GM23338 (cell line): ENCODE results near the gene SLC44A4. TPM values are rescaled to one million over a fixed set of nuclear protein-coding genes. Genes with fewer than 3 reads are reported as not detected.

ENCODE experiments used
- ATAC-seq: fragments of 200-7000 bp; cut with Tn5 transposase; 3 replicates; pipeline ENCODE4 v1.9.1; 2020
- DNase-seq: peaks from one replicate; pipeline ENCODE4 v3.0.0-alpha.2; 2015; ENCODE audit warnings: low spot score
- H2AFZ ChIP-seq: fragments of 200-600 bp; sonication (generic); 2 replicates; pipeline ENCODE4 v1.8.0; 2016; ENCODE audit warnings: antibody characterized with exemption, mild to moderate bottlenecking, moderate library complexity
- H3F3A ChIP-seq: fragments of 200-600 bp; sonication (generic); replicated peaks from 2 replicates; pipeline ENCODE4 v1.8.0; 2017; ENCODE audit warnings: antibody characterized with exemption, mixed run types, low read depth
- H3K27ac ChIP-seq: fragments of 200-600 bp; sonication (generic); 2 replicates; pipeline ENCODE4 v1.6.1; 2016; ENCODE audit warnings: low read depth
- H3K27me3 ChIP-seq: fragments of 200-600 bp; sonication (generic); 2 replicates; pipeline ENCODE4 v1.8.0; 2016; ENCODE audit warnings: mild to moderate bottlenecking, mixed run types, moderate library complexity; ENCODE audit not compliant: insufficient read depth
- H3K36me3 ChIP-seq: fragments of 200-600 bp; sonication (generic); 2 replicates; pipeline ENCODE4 v1.8.0; 2016; ENCODE audit warnings: mild to moderate bottlenecking; ENCODE audit not compliant: insufficient read depth
- H3K4me1 ChIP-seq: fragments of 200-600 bp; sonication (generic); 2 replicates; pipeline ENCODE4 v1.8.0; 2016; ENCODE audit warnings: mild to moderate bottlenecking, moderate library complexity; ENCODE audit not compliant: insufficient read depth
- H3K4me2 ChIP-seq: fragments of 200-600 bp; sonication (generic); 2 replicates; pipeline ENCODE4 v1.7.1; 2017; ENCODE audit warnings: mixed run types
- H3K4me3 ChIP-seq: fragments of 200-600 bp; sonication (generic); 2 replicates; pipeline ENCODE4 v1.6.1; 2016; ENCODE audit warnings: mixed run types
- H3K79me2 ChIP-seq: fragments of 200-600 bp; sonication (generic); replicated peaks from 2 replicates; pipeline ENCODE4 v1.8.0; 2017; ENCODE audit warnings: mild to moderate bottlenecking; ENCODE audit not compliant: insufficient read depth
- H3K9me2 ChIP-seq: fragments of 200-600 bp; sonication (generic); 2 replicates; pipeline ENCODE4 v1.8.0; 2017; ENCODE audit not compliant: insufficient read depth
- H4K20me1 ChIP-seq: fragments of 200-600 bp; sonication (generic); replicated peaks from 2 replicates; pipeline ENCODE4 v1.8.0; 2017; ENCODE audit warnings: mild to moderate bottlenecking; ENCODE audit not compliant: insufficient read depth
- H3K27ac Mint-ChIP-seq: 2 replicates; pipeline ENCODE4 v1.8.0; 2020; ENCODE audit warnings: inconsistent platforms, mild to moderate bottlenecking, moderate library complexity, mixed read lengths
- H3K27me3 Mint-ChIP-seq: 3 replicates; pipeline ENCODE4 v1.8.0; 2022; ENCODE audit warnings: low read depth, mild to moderate bottlenecking, moderate library complexity, mixed read lengths, inconsistent platforms; ENCODE audit not compliant: insufficient read depth, poor library complexity
- H3K36me3 Mint-ChIP-seq: 3 replicates; pipeline ENCODE4 v1.8.0; 2021; ENCODE audit warnings: low read depth, mild to moderate bottlenecking, inconsistent platforms, moderate library complexity, mixed read lengths
- H3K4me1 Mint-ChIP-seq: 3 replicates; pipeline ENCODE4 v1.8.0; 2020; ENCODE audit warnings: mild to moderate bottlenecking, inconsistent platforms, mixed read lengths
- H3K4me3 Mint-ChIP-seq: 3 replicates; pipeline ENCODE4 v1.8.0; 2021; ENCODE audit warnings: moderate library complexity, mild to moderate bottlenecking, inconsistent platforms, mixed read lengths
- H3K9me3 Mint-ChIP-seq: 3 replicates; pipeline ENCODE4 v1.8.0; 2020; ENCODE audit warnings: moderate library complexity, mild to moderate bottlenecking, inconsistent platforms, mixed read lengths
- CTCF ChIP-seq, 2 experiments: fragments of 200-600 bp in 1 of 2; sonication (generic) in 1 of 2; conservative IDR thresholded peaks; 2 replicates each; pipeline versions ENCODE4 v1.5.1 to v1.6.1; 2016 to 2017; ENCODE audit warnings: antibody characterized with exemption in 2 of 2, low read depth in 2 of 2, mild to moderate bottlenecking in 2 of 2, moderate library complexity in 1 of 2
- ETS1 ChIP-seq: IDR thresholded peaks from 2 replicates; pipeline ENCODE4 v1.6.1; 2016; ENCODE audit warnings: antibody characterized with exemption
- EZH2phosphoT487 ChIP-seq: fragments of 200-600 bp; sonication (generic); IDR thresholded peaks from one replicate; pipeline ENCODE4 v1.8.1; 2018; ENCODE audit warnings: antibody characterized with exemption; ENCODE audit not compliant: unreplicated experiment
- NANOG ChIP-seq: IDR thresholded peaks from 2 replicates; pipeline ENCODE4 v1.6.1; 2016; ENCODE audit warnings: antibody characterized with exemption, borderline replicate concordance
- POLR2AphosphoS5 ChIP-seq: IDR thresholded peaks from 2 replicates; pipeline ENCODE4 v1.6.1; 2016; ENCODE audit warnings: antibody characterized with exemption, low read depth
- REST ChIP-seq: IDR thresholded peaks from one replicate; pipeline ENCODE4 v1.6.1; 2018; ENCODE audit warnings: antibody characterized with exemption; ENCODE audit not compliant: unreplicated experiment
- STAT1 ChIP-seq: IDR thresholded peaks from one replicate; pipeline ENCODE4 v1.6.1; 2016; ENCODE audit warnings: antibody characterized with exemption; ENCODE audit not compliant: unreplicated experiment
- ZNF331 ChIP-seq: fragments of 250-450 bp; sonication (Bioruptor Pico); IDR thresholded peaks from 2 replicates; pipeline ENCODE4 v1.5.0; 2020; ENCODE audit warnings: low read depth, mild to moderate bottlenecking, moderate library complexity
- ZNF462 ChIP-seq: fragments of 250-450 bp; sonication (Bioruptor Pico); IDR thresholded peaks from 2 replicates; pipeline ENCODE4 v1.5.0; 2020; ENCODE audit warnings: mild to moderate bottlenecking, moderate library complexity
- polyA plus RNA-seq: library from polyadenylated mRNA; unstranded; fragments of >200 nt; fragmentation: Nextera tagmentation; extraction: Ambion mirVana; gene quantifications from 2 replicates; pipeline ENCODE4 v1.2.1, GENCODE V29; 2016
- total RNA-seq: library from RNA; depleted of rRNA; stranded (reverse); fragments of >200 nt; shearing (Covaris generic); gene quantifications from 2 replicates; pipeline ENCODE4 v1.2.3, GENCODE V29; 2014

Gene SLC44A4
- total and polyA plus RNA-seq, 2 experiments from 2014 or later: 1.1 to 3.7 TPM

GRCh38 chr6:31827286-31828079 is 51.3 kb downstream of the SLC44A4 start, which contains the start of gene HSPA1B:
HSPA1B (plus strand) TSS chr6:31827738; CDS start chr6:31827951, 213 bp downstream.
- peaks cover 4% of the 10 kb centered on the region; the same call in 2 of the 3 replicates for H3K36me3 Mint-ChIP-seq
- H4K20me1 ChIP-seq: peaks cover 5% of the 10 kb centered on the region
- peaks cover 7% of the 10 kb centered on the region; the same call in 2 of the 3 replicates for H3K9me3 Mint-ChIP-seq
- TF ChIP-seq CTCF (conservative IDR thresholded peaks at IDR 0.05; ENCODE audit: low read depth in 2 of 2) (no peak), ZNF331 (no peak), STAT1 (peak; percentile 38), EZH2phosphoT487 (no peak), ZNF462 (CRISPR knock-in tag) (no peak), NANOG (no peak), POLR2AphosphoS5 (peak; percentile 99), ETS1 (peak; percentile 56; the same call in 1 of the 2 replicates), REST (no peak)
- no peaks in the 10 kb centered on the region for H3K9me2 ChIP-seq
- peak; percentile 100 for DNase-seq
- H3K27ac Mint-ChIP-seq: peak within 1 kb of the TSS; percentile 98
- peak within 1 kb of the TSS; percentile 86 for H3K4me2 ChIP-seq
- H3K4me1 Mint-ChIP-seq: peaks cover 40% of the 10 kb centered on the region
- H3K4me1 ChIP-seq: peaks cover 47% of the 10 kb centered on the region
- H3K27me3 Mint-ChIP-seq: peaks cover 23% of the 10 kb centered on the region
- ATAC-seq: peak; percentile 89
- peak within 1 kb of the TSS; percentile 59 for H3K4me3 ChIP-seq
- peak within 1 kb of the TSS; percentile 80 for H3K4me3 Mint-ChIP-seq
- no peaks in the 10 kb centered on the region for H3K27me3 ChIP-seq
- H3K36me3 ChIP-seq: no peaks in the 10 kb centered on the region
- peaks cover 27% of the 10 kb centered on the region for H3K79me2 ChIP-seq
- H3F3A ChIP-seq: peaks cover 18% of the 10 kb centered on the region
- no peak within 1 kb of the TSS for H2AFZ ChIP-seq
- peak within 1 kb of the TSS; percentile 89 for H3K27ac ChIP-seq
